ENCODE measurements around the gene ABCG1. TPM values are rescaled to one million over a fixed set of nuclear protein-coding genes. Genes with fewer than 3 reads are reported as not detected.

ABCG1 gene
- total RNA-seq, 1 donor from 2014 or later, result 11.4 TPM

DNA sequence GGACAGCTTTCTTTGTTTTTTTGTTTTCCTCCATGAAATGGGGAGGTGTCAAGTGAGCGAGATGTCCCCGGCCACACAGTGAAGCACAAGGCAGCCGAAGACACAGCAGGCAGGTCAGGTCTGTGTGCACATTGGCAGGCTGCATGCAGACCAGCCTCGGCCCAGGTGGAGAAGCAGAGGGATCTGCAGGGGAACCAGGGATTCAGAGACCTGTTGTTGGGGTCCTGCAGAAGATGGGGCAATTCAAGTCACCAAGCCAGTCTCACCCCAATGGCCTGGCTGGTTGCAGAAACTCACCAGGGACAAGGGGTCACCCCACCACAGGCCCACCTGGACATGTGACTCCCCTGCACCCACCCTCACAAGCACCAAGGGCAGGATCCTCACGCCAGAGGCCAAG, 4.0 kb upstream of the ABCG1 start:
- DNase-seq, result no peak
- no peak overlapping the region for H3K27ac Mint-ChIP-seq

DNA sequence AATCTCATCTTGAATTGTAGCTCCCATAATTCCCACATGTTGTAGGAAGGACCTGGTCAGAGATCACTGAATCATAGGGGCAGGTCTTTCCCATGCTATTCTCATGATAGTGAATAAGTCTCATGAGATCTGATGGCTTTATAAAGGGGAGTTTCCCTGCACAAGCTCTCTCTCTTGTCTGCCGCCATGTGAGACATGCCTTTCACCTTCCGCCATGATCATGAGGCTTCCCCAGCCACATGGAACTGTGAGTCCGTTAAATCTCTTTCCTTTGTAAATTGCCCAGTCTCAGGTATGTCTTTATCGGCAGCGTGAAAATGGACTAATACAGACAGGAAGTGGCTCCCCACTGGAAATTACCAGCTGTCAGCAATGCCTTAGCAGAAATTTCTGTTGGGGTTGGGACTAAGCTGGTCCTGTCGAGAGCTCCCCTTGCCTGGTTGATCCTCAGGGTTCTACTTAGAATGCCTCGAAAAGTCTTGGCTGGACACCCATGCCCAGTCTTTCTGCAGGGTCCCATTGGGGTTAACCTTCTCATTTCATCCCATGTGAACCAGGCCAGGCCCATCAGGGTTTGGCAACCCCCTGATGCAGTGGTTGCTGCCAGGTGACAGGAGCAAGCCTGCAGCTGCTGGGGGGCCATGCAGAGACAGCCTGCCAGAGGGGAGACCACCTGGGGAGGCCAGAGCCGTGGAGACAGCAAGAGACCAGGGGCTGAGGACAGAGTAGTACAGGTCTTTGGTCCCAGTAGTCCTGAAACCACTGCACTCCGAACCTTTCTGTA, 2.8 kb upstream of the ABCG1 start:
- intact Hi-C loops (cut with micrococcal nuclease), result no loop called here
- peaks cover 9% of the 10 kb centered on the region for H3K9me3 Mint-ChIP-seq
- peaks cover 2% of the 10 kb centered on the region for H3K36me3 Mint-ChIP-seq (ENCODE audit: low read depth)
- peaks cover 7% of the 10 kb centered on the region for H3K27me3 Mint-ChIP-seq
- no peak for DNase-seq
- H3K27ac Mint-ChIP-seq, result no peak overlapping the region
- H3K4me3 Mint-ChIP-seq, result no peak overlapping the region
- H3K4me1 Mint-ChIP-seq, result peaks cover 8% of the 10 kb centered on the region

More for the DNA sequence above, 4.0 kb upstream of the ABCG1 start:
- Mint-ChIP-seq H3K36me3 (ENCODE audit: low read depth) (peaks cover 2% of the 10 kb centered on the region), H3K4me1 (peaks cover under 1% of the 10 kb centered on the region), H3K27me3 (peaks cover 7% of the 10 kb centered on the region), H3K9me3 (peaks cover 9% of the 10 kb centered on the region), H3K4me3 (no peak overlapping the region)
- intact Hi-C loops (cut with micrococcal nuclease), result no loop called here

DNA sequence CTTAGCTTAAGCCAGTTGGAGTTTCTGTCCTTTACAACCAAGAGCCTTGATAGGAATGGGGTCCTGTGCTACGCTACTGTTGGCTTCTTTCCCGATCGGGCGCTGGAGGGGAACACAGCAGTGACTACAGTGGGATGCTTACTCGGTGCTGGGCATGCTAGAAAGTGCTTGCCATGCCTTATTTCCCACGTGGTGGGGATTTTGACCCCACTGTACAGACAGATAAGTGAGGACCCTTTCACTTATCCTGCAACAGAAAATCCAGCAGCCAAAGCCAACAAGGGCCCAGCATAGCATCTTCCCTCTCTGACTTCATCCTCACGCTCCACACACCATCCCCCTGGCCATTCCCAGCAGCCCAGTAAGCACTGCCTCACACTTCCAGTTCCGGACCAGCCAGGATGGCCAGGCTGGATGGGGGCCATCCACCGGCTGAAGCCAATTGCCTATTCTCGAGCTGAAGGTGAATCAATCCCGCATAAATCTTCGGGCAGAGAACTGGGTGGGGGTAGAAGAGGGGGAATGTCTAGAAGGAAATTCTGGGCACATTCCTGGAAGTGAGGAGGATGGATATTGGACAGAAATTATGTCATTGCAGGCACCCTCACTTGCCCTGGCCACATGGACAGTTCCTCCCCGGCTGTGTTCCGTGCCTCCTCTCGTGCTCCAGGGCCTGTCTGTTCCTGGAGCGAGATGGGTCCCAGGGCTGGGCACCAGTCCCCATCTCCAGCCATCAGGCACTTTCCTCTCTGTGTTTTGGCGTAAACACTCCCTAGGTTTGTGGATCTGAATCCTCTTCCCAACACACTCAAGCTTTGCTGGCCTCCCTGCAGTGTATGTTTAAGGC, 2.0 kb upstream of the ABCG1 start:
- Mint-ChIP-seq H3K4me3 (no peak overlapping the region), H3K9me3 (peaks cover 9% of the 10 kb centered on the region), H3K4me1 (peaks cover 11% of the 10 kb centered on the region), H3K36me3 (ENCODE audit: low read depth) (peaks cover 4% of the 10 kb centered on the region), H3K27ac (no peak overlapping the region), H3K27me3 (peaks cover 7% of the 10 kb centered on the region)
- no peak for DNase-seq
- intact Hi-C loops (cut with micrococcal nuclease), result no loop called here

DNA sequence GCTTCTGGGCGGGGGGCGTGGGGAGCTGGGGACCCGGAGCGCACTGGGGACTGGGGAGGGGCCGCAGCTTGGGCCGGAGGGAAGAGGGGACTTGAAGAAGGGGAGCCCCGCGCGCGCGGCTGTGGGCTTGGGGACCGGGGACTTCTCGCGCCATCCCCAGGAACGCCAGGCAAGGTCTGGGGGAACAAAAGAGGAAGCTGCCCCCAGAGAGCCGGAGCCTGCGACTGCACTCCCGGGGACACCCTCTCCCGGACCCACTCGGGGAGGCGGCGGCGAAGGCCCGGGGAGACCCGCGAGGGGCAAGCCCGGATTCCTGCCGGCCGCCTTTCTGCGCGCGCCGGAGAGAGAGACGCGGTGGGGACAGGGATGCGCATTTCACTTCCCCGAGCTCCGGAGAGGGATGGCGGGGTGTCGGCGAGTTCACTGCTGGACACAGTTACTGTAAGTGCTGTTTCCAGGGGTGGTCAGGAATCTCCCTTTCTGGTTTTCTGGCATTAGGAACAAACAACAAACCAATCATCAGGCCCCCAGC, 732 bp downstream of the ABCG1 start:
- peaks cover 9% of the 10 kb centered on the region for H3K9me3 Mint-ChIP-seq
- H3K4me1 Mint-ChIP-seq, result peaks cover 21% of the 10 kb centered on the region
- DNase-seq, result peak; percentile 82
- peaks cover 2% of the 10 kb centered on the region for H3K27me3 Mint-ChIP-seq
- peaks cover 6% of the 10 kb centered on the region for H3K36me3 Mint-ChIP-seq (ENCODE audit: low read depth)
- peak overlapping the region; percentile 89 for H3K27ac Mint-ChIP-seq
- intact Hi-C loops (cut with micrococcal nuclease), result loop anchor here (1.0 to 2.0 kb wide), 3 partner anchors 9 to 27 kb away; no protein-coding TSS in a partner anchor
- H3K4me3 Mint-ChIP-seq, result peak overlapping the region; percentile 89

DNA sequence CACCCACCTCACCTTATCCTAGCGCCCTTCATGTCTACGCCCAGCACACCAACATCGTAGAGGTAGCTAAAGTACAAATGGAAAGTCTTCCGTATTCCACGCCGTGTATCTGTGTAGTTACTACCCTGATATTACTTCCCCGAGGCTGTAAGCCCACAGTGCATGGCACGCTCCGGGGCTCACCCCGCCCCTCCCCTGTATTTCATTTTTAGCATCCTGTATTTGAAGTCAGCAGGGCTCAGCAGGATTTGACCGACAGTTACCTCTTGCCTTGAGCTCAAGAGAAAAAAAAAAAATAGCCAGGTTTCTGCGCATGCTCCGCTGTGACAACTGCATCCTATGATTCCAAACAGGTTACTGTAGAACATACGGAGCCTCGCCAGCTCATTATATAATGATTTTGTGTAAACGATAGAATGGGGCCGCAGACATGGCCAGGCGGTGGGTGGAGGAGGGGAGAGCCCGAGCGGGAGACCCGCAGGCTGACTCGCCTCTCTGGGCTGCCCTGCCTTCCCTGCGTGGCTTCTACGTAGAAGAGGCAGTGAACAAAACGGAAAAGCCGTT, 1.3 kb downstream of the ABCG1 start:
- peak; percentile 95 for DNase-seq
- H3K9me3 Mint-ChIP-seq, result peaks cover 9% of the 10 kb centered on the region
- peaks cover 23% of the 10 kb centered on the region for H3K4me1 Mint-ChIP-seq
- peaks cover 8% of the 10 kb centered on the region for H3K36me3 Mint-ChIP-seq (ENCODE audit: low read depth)
- intact Hi-C loops (cut with micrococcal nuclease), result loop anchor here (1.0 to 2.0 kb wide), 3 partner anchors 8 to 28 kb away; no protein-coding TSS in a partner anchor
- peaks cover 2% of the 10 kb centered on the region for H3K27me3 Mint-ChIP-seq
- H3K27ac Mint-ChIP-seq, result peak overlapping the region; percentile 89
- peak overlapping the region; percentile 89 for H3K4me3 Mint-ChIP-seq

DNA sequence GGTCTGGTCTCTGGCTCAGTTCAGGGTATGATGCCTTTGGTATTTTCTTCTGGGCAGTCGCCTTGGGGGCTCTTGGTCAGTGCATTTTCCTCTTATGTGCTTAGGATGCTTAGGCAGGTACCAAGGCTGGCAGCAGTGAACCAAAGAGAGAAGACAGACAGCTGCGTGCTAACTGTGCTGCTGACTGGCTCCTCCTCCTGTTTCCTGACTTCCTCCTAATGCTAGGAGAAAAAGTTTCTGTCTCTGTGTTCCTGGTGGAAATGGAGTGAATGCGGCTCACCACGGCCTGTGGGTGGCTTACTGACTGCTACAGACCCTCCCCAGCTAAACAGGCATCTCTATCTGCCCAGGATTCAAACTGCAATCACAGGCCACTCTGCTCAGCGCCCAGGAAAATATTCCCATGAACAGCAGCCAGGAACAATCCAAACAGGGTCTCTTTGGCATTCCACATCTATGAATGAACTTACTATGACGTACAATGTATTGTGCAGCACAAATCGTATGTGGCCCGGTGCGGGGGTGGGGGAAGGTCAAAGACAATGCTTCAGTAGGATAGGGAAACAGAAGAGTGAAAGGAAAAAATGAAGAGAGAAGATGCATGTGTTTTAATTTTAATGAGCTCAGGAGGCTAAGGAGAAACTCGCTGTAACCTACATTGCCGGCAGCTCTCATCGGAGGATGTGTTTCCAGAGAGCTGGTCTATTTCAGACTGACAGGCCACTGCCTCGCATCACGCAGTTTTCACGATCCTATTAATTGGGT, 2.8 kb downstream of the ABCG1 start:
- intact Hi-C loops (cut with micrococcal nuclease), result loop anchor here (2.0 kb wide), 1 partner anchor 13 kb away; no protein-coding TSS in a partner anchor
- Mint-ChIP-seq H3K9me3 (no peaks in the 10 kb centered on the region), H3K36me3 (ENCODE audit: low read depth) (peaks cover 16% of the 10 kb centered on the region), H3K4me3 (no peak overlapping the region), H3K27me3 (peaks cover 2% of the 10 kb centered on the region), H3K27ac (no peak overlapping the region), H3K4me1 (peaks cover 32% of the 10 kb centered on the region)
- DNase-seq, result no peak

DNA sequence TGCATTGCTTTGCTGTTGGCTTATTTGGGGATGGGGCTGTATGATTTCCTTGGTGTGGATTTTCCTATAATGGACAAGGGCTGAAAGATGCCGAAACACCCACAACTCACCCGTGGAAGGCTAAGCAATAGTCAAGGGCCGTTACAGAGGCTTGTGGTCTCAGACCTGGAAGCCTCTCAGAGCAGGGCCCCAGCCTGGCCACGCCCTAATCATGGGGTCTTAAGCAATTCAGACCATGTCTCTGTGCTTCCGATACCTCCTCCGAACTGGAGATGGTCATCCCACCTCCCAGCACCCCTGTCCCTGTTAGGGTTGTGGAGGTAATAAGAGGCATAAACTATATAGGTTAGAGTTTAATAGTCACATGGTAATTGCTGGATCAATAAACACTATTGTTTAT, 3.4 kb downstream of the ABCG1 start:
- Mint-ChIP-seq H3K27ac (no peak overlapping the region), H3K36me3 (ENCODE audit: low read depth) (peaks cover 20% of the 10 kb centered on the region), H3K4me1 (peaks cover 37% of the 10 kb centered on the region), H3K27me3 (peaks cover under 1% of the 10 kb centered on the region), H3K4me3 (no peak overlapping the region), H3K9me3 (peaks cover 1% of the 10 kb centered on the region)
- no peak for DNase-seq
- intact Hi-C loops (cut with micrococcal nuclease), result no loop called here

DNA sequence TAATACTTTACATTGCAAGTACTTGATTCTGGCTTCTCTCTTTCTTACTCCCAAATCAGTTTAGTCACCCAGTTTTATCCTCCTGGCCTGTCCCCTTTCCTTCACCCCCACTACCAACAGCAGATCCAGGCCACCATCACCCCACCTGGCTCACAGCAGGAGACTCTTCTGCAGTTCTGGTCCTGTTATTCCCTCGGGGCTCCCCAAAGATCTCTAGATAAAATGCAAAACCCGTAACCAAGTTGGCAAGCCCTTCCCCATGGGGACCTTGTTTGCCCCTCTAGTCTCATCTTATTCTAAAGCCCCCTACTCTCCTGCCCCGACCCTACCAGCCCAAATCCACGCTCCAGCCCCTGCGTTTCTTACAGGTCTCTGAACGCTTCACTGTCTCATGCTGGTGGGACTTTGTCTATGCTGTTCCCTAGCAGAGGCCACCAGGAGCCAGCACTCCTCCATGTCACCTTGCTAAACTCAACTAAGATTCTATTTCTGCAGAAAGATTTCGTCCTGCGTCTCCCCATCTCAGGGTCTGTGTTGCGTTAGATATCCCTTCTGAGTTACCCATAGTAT, 4.0 kb downstream of the ABCG1 start:
- H3K9me3 Mint-ChIP-seq, result peaks cover 5% of the 10 kb centered on the region
- H3K27me3 Mint-ChIP-seq, result no peaks in the 10 kb centered on the region
- H3K4me3 Mint-ChIP-seq, result no peak overlapping the region
- H3K4me1 Mint-ChIP-seq, result peaks cover 42% of the 10 kb centered on the region
- H3K27ac Mint-ChIP-seq, result no peak overlapping the region
- DNase-seq, result no peak
- intact Hi-C loops (cut with micrococcal nuclease), result no loop called here
- H3K36me3 Mint-ChIP-seq (ENCODE audit: low read depth), result peaks cover 24% of the 10 kb centered on the region

DNA sequence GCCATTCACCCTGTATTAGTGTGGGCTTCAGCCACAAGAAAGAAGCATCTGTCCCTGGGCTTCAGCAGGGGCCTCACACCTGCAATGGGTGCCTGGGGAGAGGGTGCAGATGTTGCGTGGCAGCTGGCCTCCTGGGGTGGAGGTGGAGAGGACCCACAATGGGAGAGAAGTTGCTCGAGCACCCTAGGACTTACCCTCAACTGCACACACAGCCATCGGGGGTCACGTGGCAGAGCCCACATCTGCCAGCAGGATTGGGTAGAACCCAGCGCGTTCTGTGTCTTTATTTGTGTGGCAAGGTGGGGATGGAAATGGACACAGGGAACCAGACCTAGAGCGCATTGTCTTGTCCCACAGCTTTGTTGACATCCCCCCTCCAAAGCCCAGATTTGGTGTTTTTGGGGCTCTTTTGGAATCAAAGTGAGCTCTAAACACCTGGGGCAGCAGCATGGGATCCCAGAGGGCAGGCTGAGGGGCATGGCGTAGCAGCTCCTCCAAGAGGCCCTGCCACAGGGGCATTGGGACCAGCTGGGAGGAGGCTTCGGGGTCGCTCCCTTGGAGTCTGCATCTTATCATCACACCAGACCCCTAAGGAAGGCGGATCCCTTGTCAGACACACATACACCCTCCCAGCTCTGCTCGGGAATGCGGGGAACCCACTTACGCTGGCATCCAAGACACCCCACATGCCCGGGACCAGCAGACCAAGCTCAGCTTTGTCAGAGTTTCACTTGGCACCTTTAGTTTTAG, 5.1 kb downstream of the ABCG1 start:
- H3K27me3 Mint-ChIP-seq, result no peaks in the 10 kb centered on the region
- peaks cover 50% of the 10 kb centered on the region for H3K4me1 Mint-ChIP-seq
- no peak overlapping the region for H3K4me3 Mint-ChIP-seq
- peaks cover 24% of the 10 kb centered on the region for H3K36me3 Mint-ChIP-seq (ENCODE audit: low read depth)
- no peak for DNase-seq
- intact Hi-C loops (cut with micrococcal nuclease), result no loop called here
- no peak overlapping the region for H3K27ac Mint-ChIP-seq
- H3K9me3 Mint-ChIP-seq, result peaks cover 5% of the 10 kb centered on the region

DNA sequence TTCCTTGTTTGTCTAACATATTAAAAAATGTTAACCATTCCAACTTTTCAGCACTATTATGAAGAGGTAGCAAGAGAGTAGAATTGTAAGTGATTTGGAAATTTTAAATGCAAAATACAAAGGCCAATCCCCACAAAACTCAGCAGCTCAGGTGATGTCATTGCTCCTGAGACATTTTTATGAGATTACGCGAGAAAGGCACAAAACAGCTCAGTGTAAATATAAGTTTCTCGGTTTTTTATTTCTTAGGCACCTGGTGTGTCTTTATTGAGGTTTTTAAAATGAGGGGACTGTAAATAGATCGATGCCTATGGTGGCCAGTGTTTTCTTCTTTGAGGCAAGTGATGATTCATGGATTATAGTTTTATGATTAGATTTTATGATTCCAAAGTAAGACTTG, 6.1 kb downstream of the ABCG1 start:
- H3K36me3 Mint-ChIP-seq (ENCODE audit: low read depth), result peaks cover 24% of the 10 kb centered on the region
- no peak overlapping the region for H3K27ac Mint-ChIP-seq
- H3K9me3 Mint-ChIP-seq, result peaks cover 5% of the 10 kb centered on the region
- DNase-seq, result no peak
- intact Hi-C loops (cut with micrococcal nuclease), result no loop called here
- H3K27me3 Mint-ChIP-seq, result no peaks in the 10 kb centered on the region
- no peak overlapping the region for H3K4me3 Mint-ChIP-seq
- peaks cover 56% of the 10 kb centered on the region for H3K4me1 Mint-ChIP-seq

DNA sequence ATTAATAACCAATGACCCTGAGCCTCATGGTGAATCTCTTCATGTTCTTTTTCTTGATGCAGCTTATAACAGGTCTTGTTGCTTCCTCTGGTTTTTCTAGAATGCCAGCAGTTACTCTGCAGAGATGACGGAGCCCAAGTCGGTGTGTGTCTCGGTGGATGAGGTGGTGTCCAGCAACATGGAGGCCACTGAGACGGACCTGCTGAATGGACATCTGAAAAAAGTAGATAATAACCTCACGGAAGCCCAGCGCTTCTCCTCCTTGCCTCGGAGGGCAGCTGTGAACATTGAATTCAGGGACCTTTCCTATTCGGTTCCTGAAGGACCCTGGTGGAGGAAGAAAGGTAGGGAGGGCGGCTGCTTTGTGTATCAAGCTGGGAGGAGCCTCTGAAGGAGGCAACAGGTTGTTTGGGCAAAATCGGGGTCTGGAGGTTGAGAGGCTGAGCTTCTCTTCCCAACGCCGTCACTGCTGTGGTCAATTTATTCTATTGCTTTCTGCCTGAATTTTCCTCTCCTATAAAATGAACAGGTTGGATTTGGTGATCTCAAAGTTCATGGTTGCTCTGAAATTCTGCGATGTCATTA, 6.7 kb downstream of the ABCG1 start:
- DNase-seq, result no peak
- intact Hi-C loops (cut with micrococcal nuclease), result no loop called here
- Mint-ChIP-seq H3K36me3 (ENCODE audit: low read depth) (peaks cover 24% of the 10 kb centered on the region), H3K9me3 (peaks cover 5% of the 10 kb centered on the region), H3K27ac (no peak overlapping the region), H3K4me3 (no peak overlapping the region), H3K27me3 (no peaks in the 10 kb centered on the region), H3K4me1 (peaks cover 57% of the 10 kb centered on the region)

DNA sequence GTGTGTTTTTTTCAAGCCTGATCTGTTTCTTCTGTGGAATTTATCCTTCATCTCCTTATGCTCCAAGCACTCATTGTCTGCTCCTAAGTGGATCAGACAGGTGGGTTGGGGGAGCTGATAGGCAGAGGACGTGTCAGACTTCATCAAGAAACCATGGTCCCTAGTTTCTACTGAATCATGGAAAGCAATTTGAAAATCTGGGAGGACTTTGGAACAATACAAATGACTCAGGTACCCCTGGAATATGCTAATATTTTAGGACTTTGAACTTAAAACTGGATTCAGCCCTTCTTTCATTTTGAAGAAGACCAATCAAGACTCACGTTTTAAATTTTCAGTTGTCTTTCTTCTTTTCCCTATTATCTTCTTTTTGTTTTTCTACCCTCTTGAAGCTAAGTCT, 7.7 kb downstream of the ABCG1 start:
- H3K27me3 Mint-ChIP-seq, result no peaks in the 10 kb centered on the region
- H3K36me3 Mint-ChIP-seq (ENCODE audit: low read depth), result peaks cover 28% of the 10 kb centered on the region
- DNase-seq, result no peak
- intact Hi-C loops (cut with micrococcal nuclease), result no loop called here
- H3K4me3 Mint-ChIP-seq, result no peak overlapping the region
- H3K9me3 Mint-ChIP-seq, result peaks cover 5% of the 10 kb centered on the region
- H3K27ac Mint-ChIP-seq, result peak overlapping the region; percentile 9
- H3K4me1 Mint-ChIP-seq, result peaks cover 63% of the 10 kb centered on the region
